Measurements from ENCODE around the gene PTPRB. TPM values are rescaled to one million over a fixed set of nuclear protein-coding genes. Genes with fewer than 3 reads are reported as not detected.

The PTPRB gene
- total and polyA plus RNA-seq, 2 of the 4 experiments (the other 2 are of a cell fraction), result 4.1 to 6.5 TPM

GRCh38 chr12:70638639-70639360, 1.6 kb upstream of the PTPRB start:
- H3K9ac ChIP-seq (ENCODE audit: low read depth, low read length), result no peak overlapping the region
- no peaks in the 10 kb centered on the region for H3K9me1 ChIP-seq (ENCODE audit: insufficient read depth, low read length)
- no peak overlapping the region for H3K4ac ChIP-seq (ENCODE audit: low read depth, low read length)
- H3K27me3 ChIP-seq (ENCODE audit: control insufficient read depth, insufficient read depth, low read length), result no peaks in the 10 kb centered on the region
- H3K18ac ChIP-seq (ENCODE audit: low read depth, low read length), result no peak overlapping the region
- no peak overlapping the region for H2BK120ac ChIP-seq (ENCODE audit: low read depth, low read length)
- no peaks in the 10 kb centered on the region for H3K9me3 ChIP-seq (ENCODE audit: control insufficient read depth, insufficient read depth, low read length)
- no peak overlapping the region for H2AK9ac ChIP-seq (replicated peaks; ENCODE audit: low read depth, low read length, poor library complexity)
- dilution Hi-C loops (cut with HindIII; ENCODE audit: low sequenced_read_pairs, unreplicated experiment), result no loop called here
- H3K4me1 ChIP-seq (ENCODE audit: control insufficient read depth, insufficient read depth, low read length), result no peaks in the 10 kb centered on the region
- POLR2A ChIA-PET (ENCODE audit: unreplicated experiment), result no interaction called here
- TF ChIP-seq NFE2L2 (IDR thresholded peaks at IDR 0.05; ENCODE audit: low read depth, low read length), result no peak
- TF ChIP-seq BHLHE40 (IDR thresholded peaks at IDR 0.05; ENCODE audit: low read depth, low read length), result no peak
- no peak for TF ChIP-seq CHD1 (IDR thresholded peaks at IDR 0.05; ENCODE audit: low read depth, low read length)
- no peak for TF ChIP-seq RCOR1 (IDR thresholded peaks at IDR 0.05; ENCODE audit: insufficient replicate concordance, low read length)
- no peak for TF ChIP-seq SMC3 (IDR thresholded peaks at IDR 0.05; ENCODE audit: low read depth, low read length)
- no peak overlapping the region for H3K4me3 ChIP-seq (ENCODE audit: insufficient read depth, low read depth, low read length)
- no peak overlapping the region for H3K56ac ChIP-seq (ENCODE audit: extremely low read depth, insufficient read depth, low read length)
- no peak overlapping the region for H4K5ac ChIP-seq (ENCODE audit: low read depth, low read length)
- H3K14ac ChIP-seq (replicated peaks; ENCODE audit: low read depth, low read length), result no peak overlapping the region
- ATAC-seq (ENCODE audit: low read depth) (no peak), DNase-seq (no peak)
- no peak overlapping the region for H4K8ac ChIP-seq (ENCODE audit: low read depth in 2 of 2, low read length in 2 of 2)
- H3K36me3 ChIP-seq (ENCODE audit: control insufficient read depth, insufficient read depth, low read length), result no peaks in the 10 kb centered on the region
- no peak overlapping the region for H2AFZ ChIP-seq (replicated peaks; ENCODE audit: low read length, poor library complexity)
- no peaks in the 10 kb centered on the region for H3K79me1 ChIP-seq (ENCODE audit: low read depth in 1 of 2, low read length in 2 of 2)
- no peak overlapping the region for H3K4me2 ChIP-seq (ENCODE audit: low read depth, low read length)
- WGBS, 2 experiments (ENCODE audit: extremely low coverage in 2 of 2, insufficient read length in 1 of 2), result no CpG with 5 or more reads among the region's 1 CpG
- H3K23ac ChIP-seq (ENCODE audit: low read depth, low read length), result no peak overlapping the region
- H4K20me1 ChIP-seq (ENCODE audit: insufficient read depth, low read length), result no peaks in the 10 kb centered on the region
- no peak overlapping the region for H4K91ac ChIP-seq (ENCODE audit: insufficient read depth, low read depth, low read length)
- CTCF ChIA-PET, result no interaction called here
- no peak overlapping the region for H2AK5ac ChIP-seq (ENCODE audit: low read depth, low read length)
- H2BK5ac ChIP-seq (ENCODE audit: low read depth, low read length, poor library complexity, severe bottlenecking), result no peak overlapping the region
- H3K27ac ChIP-seq (ENCODE audit: insufficient read depth, low read length), result no peak overlapping the region
- H2BK20ac ChIP-seq (ENCODE audit: low read depth, low read length), result no peak overlapping the region
- no peak overlapping the region for H2BK15ac ChIP-seq (ENCODE audit: low read depth, low read length)
- BruUV-seq (replicated peaks), result no TSS peak
- intact Hi-C loops (cut with micrococcal nuclease), result no loop called here
- in situ Hi-C loops (cut with MboI; ENCODE audit: low sequenced_read_pairs), result no loop called here
